RWPE1 (cell line): ENCODE data around the gene AP3S1.
"Not testable (repeated sequence)": the region's sequence is repeated elsewhere in the genome, so short reads cannot be mapped to it uniquely, and the experiment has no call there.

Source experiments
- CTCF ChIA-PET: fragments of 350-600 bp; sonication (Branson Sonifier 250); formaldehyde crosslinking; extraction: SDS; loops from one replicate; lab custom pipeline; 2021; lab: Yijun Ruan, JAX
- POLR2A ChIA-PET: fragments of 400-600 bp; formaldehyde crosslinking; extraction: SDS; loops from one replicate; lab custom pipeline; 2020; ENCODE audit warnings: antibody characterized with exemption; ENCODE audit not compliant: low non-redundant PET; lab: Yijun Ruan, JAX
- DNase-seq: peaks from one replicate; pipeline ENCODE4 v3.0.0; 2012; ENCODE audit warnings: low spot score
- H3K27ac ChIP-seq: fragments of 450-650 bp; 2 replicates; pipeline ENCODE4 v1.5.1; 2017
- CTCF ChIP-seq: fragments of 450-650 bp; conservative IDR thresholded peaks from 2 replicates; pipeline ENCODE4 v1.5.1; 2017; ENCODE audit warnings: low read depth, mild to moderate bottlenecking

AP3S1 gene

DNA sequence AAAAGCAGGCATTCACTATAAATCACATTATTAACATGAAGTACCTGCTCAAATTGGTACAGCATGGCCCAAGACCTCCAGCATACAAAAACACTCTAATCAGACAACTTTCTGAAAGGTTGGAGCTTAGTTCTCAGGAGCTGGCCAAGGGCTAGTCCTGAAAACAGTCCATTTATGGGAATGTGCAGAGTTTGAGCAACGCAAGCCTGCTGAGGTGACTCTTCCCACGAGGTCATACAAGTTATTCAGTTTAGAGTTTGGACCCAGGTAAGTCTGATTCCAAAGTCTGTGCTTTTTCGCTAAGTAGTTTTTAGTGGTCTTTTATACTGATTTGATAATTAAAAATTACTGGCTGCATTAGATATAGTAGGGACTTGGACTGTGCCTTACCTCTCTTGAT is 52.6 kb downstream of the AP3S1 start:
- no peak for TF ChIP-seq CTCF
- ChIA-PET POLR2A (no interaction called here), CTCF (interaction anchor here (0.5 to 1.2 kb wide), 3 partner anchors 17 to 250 kb away, joined by 3 to 4 read pairs (median 4); no protein-coding TSS in a partner anchor)
- DNase-seq = no peak
- H3K27ac ChIP-seq = no peak overlapping the region

DNA sequence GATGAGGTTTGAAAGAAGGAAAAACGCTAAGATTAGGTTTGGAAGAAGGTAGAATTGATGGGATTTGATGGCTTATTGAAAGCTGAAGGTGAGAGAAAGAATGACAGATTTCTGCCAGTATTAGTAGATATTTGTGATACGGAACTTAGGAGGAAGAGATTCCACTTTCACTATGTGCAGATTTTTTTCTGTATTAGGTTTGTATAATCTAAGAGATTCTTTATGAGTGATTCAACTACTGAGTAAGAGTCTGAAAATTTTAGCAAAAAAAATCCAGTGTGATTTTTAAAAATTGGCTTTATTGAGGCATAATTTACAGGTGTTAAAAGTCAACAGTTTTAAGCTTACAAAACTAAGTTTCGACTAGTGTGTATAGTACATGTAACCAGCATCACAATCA is 54.1 kb downstream of the AP3S1 start:
- POLR2A ChIA-PET = no interaction called here
- DNase-seq = no peak
- TF ChIP-seq CTCF = no peak
- no peak overlapping the region for H3K27ac ChIP-seq
- CTCF ChIA-PET = interaction anchor here (0.7 kb wide), 1 partner anchor 60 kb away, joined by 4 read pairs; no protein-coding TSS in a partner anchor

- TF ChIP-seq CTCF = no peak
- ChIA-PET POLR2A (no interaction called here), CTCF (interaction anchor here (0.6 to 1.0 kb wide), 2 partner anchors 11 to 262 kb away, joined by 3 to 4 read pairs; no protein-coding TSS in a partner anchor)
- DNase-seq = no peak
- no peak overlapping the region for H3K27ac ChIP-seq
Measured at GRCh38 chr5:115898656-115899055, 56.9 kb downstream of the AP3S1 start.

DNA sequence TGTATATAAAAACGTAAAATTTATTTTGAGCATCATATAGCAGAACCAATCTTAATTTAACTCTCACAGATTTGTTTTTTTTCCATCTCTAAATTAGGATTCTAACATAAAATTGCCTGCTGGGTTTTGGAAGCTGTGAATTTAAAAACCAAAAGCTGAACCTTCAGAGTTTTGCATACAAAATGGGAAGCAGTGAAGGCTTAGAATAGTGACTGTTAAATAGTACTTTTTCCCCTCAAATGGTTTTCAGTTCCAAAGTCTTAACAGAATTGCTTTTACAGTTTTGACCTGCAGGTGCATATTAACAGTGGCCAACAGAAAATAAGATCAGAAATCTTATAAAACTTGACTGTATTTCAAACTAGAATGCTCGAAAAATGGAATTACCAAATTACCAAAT is 65.4 kb downstream of the AP3S1 start:
- CTCF ChIA-PET = no interaction called here
- no peak for TF ChIP-seq CTCF
- POLR2A ChIA-PET = no interaction called here
- DNase-seq = no peak
- H3K27ac ChIP-seq = no peak overlapping the region

GRCh38 chr5:115913623-115914400 is 72.1 kb downstream of the AP3S1 start:
- CTCF ChIA-PET = interaction anchor here (0.6 to 0.7 kb wide), 2 partner anchors 197 to 895 kb away, joined by 3 read pairs; no protein-coding TSS in a partner anchor
- POLR2A ChIA-PET, DNase-seq, H3K27ac ChIP-seq: not testable (repeated sequence)

DNA sequence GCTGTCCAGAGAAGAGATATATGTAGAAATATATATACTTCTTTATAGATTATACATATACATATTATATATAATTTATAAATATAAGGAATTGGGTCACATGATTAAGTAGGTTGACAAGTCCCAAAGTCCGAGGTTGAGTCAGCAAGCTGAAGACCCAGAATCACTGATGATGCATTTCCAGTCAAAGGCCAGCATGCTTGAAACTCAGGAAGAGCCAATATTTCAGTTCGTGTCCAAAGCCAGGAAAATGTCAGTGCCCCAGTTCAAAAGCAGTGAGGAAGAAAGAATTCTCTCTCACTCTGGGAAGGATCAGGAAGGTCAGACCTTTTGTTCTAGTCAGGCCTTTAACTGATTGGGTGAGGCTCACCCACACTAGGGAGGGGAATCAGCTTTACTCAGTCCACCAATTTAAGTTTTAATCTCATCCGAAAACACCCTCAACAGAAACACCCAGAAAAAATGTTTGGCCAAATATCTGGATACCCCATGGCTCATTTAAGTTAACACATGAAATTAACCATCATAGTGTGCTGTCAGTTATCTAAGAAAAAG is 78.5 kb downstream of the AP3S1 start:
- ChIA-PET POLR2A (no interaction called here), CTCF (no interaction called here)

DNA sequence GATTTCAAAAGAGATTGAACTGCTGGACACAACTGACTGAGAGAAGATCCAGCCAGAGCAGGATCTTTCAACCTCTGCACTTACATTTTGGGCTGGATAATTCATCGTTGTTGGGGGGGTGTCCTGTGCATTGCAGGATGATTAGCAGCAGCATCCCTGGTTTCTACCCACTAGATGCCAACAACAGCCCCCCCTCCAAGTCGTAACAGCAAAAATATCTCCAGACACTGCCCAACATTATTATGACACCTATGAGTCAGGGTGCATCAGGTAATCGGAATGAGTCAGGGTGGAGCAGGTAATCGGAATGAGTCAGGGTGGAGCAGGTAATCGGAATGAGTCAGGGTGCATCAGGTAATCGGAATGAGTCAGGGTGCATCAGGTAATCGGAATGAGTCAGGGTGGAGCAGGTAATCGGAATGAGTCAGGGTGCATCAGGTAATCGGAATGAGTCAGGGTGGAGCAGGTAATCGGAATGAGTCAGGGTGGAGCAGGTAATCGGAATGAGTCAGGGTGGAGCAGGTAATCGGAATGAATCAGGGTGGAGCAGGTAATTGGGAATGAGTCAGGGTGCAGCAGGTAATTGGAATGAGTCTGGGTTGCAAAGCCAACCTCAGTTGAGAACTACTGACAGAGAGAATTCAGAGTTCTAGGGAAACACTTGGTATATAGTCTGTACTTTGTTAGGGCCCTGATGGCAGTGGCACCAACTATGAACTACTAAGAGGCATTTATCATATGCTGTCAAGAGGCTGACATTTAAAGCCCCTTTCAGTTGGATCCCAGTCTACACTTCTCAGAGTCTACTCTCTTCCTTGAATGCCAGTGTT is 87.1 kb downstream of the AP3S1 start:
- H3K27ac ChIP-seq = peak overlapping the region; percentile 52
- DNase-seq = peak; percentile 39
- POLR2A ChIA-PET = not testable (repeated sequence)
- CTCF ChIA-PET = interaction anchor here (0.7 kb wide), 1 partner anchor 200 kb away, joined by 3 read pairs; no protein-coding TSS in a partner anchor

More for the DNA sequence above, 78.5 kb downstream of the AP3S1 start:
- no peak for DNase-seq
- no peak for TF ChIP-seq CTCF
- H3K27ac ChIP-seq = no peak overlapping the region

DNA sequence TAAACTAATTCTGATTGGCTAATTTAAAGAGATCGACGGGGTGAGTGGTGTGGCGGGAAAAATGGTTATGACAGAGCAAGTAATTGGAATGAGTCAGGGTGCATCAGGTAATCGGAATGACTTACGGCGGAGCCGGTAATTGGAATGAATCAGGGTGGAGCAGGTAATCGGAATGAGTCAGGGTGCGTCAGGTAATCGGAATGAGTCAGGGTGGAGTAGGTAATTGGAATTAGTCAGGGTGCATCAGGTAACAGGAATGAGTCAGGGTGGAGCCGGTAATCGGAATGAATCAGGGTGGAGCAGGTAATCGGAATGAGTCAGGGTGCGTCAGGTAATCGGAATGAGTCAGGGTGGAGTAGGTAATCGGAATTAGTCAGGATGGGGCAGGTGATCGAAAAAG is 88.4 kb downstream of the AP3S1 start:
- DNase-seq = peak; percentile 41
- CTCF ChIA-PET, POLR2A ChIA-PET: not testable (repeated sequence)
- peak overlapping the region; percentile 69 for H3K27ac ChIP-seq
